SU-DHL-6 (cell line): ENCODE data around the gene ZBTB7B.

Experiments
- H2AFZ ChIP-seq: fragments of 200-600 bp; sonication (generic); 2 replicates; pipeline ENCODE4 v1.6.1; 2014; ENCODE audit warnings: low read depth, mild to moderate bottlenecking, moderate library complexity, mixed read lengths, antibody characterized with exemption, low read length; ENCODE audit not compliant: severe bottlenecking
- H3F3A ChIP-seq: fragments of 200-600 bp; shearing (Covaris generic); 2 replicates; pipeline ENCODE4 v1.6.0; 2016; ENCODE audit warnings: antibody characterized with exemption, mild to moderate bottlenecking; ENCODE audit not compliant: insufficient read depth
- H3K27ac ChIP-seq: fragments of 200-600 bp; sonication (generic); 2 replicates; pipeline ENCODE4 v1.5.1; 2016; ENCODE audit warnings: low read depth, mild to moderate bottlenecking, low read length, moderate library complexity, mixed read lengths
- H3K27me3 ChIP-seq: fragments of 200-600 bp; sonication (generic), shearing (Covaris generic); 2 replicates; pipeline ENCODE4 v1.6.0; 2014; ENCODE audit warnings: mild to moderate bottlenecking, low read length
- H3K36me3 ChIP-seq: fragments of 200-600 bp; sonication (generic); 2 replicates; pipeline ENCODE4 v1.6.1; 2014; ENCODE audit warnings: mild to moderate bottlenecking, low read length, mixed read lengths
- H3K4me2 ChIP-seq: fragments of 300-600, 200-600 bp; shearing (Covaris generic), sonication (generic); 2 replicates; pipeline ENCODE4 v1.6.0; 2014; ENCODE audit warnings: low read length, low read depth, mild to moderate bottlenecking; ENCODE audit not compliant: poor library complexity, severe bottlenecking
- H3K4me3 ChIP-seq: fragments of 200-600 bp; sonication (generic); 2 replicates; pipeline ENCODE4 v1.5.1; 2014; ENCODE audit warnings: antibody characterized with exemption, low read length, mild to moderate bottlenecking, mixed read lengths; ENCODE audit not compliant: insufficient read depth, poor library complexity, severe bottlenecking
- H3K79me2 ChIP-seq: fragments of 200-600 bp; sonication (generic); 2 replicates; pipeline ENCODE4 v1.6.1; 2014; ENCODE audit warnings: mild to moderate bottlenecking, low read length, moderate library complexity; ENCODE audit not compliant: insufficient read depth
- H3K9ac ChIP-seq: fragments of 200-600 bp; sonication (generic); 2 replicates; pipeline ENCODE4 v1.7.0; 2014; ENCODE audit warnings: mild to moderate bottlenecking, low read length
- H3K9me2 ChIP-seq: fragments of 200-600 bp; sonication (generic); replicated peaks from 2 replicates; pipeline ENCODE4 v1.6.1; 2014; ENCODE audit warnings: low read length; ENCODE audit not compliant: insufficient read depth
- H3K9me3 ChIP-seq: fragments of 200-600 bp; sonication (generic); 2 replicates; pipeline ENCODE4 v1.6.1; 2014; ENCODE audit warnings: low read length, mixed read lengths; ENCODE audit not compliant: insufficient read depth
- H4K20me1 ChIP-seq: fragments of 200-600 bp; sonication (generic); 2 replicates; pipeline ENCODE4 v1.6.1; 2014; ENCODE audit warnings: low read depth, mild to moderate bottlenecking, antibody characterized with exemption, low read length, moderate library complexity, mixed read lengths
- EZH2phosphoT487 ChIP-seq: fragments of 200-600 bp; sonication (generic), shearing (Covaris generic); conservative IDR thresholded peaks from 2 replicates; pipeline ENCODE4 v1.6.1; 2018; ENCODE audit warnings: mild to moderate bottlenecking, antibody characterized with exemption, low read length, moderate library complexity, mixed read lengths
- TF ChIP-seq, protein P1 (sequence below): fragments of 200-600 bp; sonication (generic); IDR thresholded peaks from one replicate; pipeline ENCODE4 v1.5.1; 2017; ENCODE audit warnings: antibody characterized with exemption, mild to moderate bottlenecking, low read length, moderate library complexity; ENCODE audit not compliant: insufficient read depth, poor library complexity, severe bottlenecking

ZBTB7B gene

GRCh38 chr1:155026588-155026987, 24.0 kb downstream of the ZBTB7B start:
- no peak for TF ChIP-seq EZH2phosphoT487
- TF ChIP-seq, protein P1, sequence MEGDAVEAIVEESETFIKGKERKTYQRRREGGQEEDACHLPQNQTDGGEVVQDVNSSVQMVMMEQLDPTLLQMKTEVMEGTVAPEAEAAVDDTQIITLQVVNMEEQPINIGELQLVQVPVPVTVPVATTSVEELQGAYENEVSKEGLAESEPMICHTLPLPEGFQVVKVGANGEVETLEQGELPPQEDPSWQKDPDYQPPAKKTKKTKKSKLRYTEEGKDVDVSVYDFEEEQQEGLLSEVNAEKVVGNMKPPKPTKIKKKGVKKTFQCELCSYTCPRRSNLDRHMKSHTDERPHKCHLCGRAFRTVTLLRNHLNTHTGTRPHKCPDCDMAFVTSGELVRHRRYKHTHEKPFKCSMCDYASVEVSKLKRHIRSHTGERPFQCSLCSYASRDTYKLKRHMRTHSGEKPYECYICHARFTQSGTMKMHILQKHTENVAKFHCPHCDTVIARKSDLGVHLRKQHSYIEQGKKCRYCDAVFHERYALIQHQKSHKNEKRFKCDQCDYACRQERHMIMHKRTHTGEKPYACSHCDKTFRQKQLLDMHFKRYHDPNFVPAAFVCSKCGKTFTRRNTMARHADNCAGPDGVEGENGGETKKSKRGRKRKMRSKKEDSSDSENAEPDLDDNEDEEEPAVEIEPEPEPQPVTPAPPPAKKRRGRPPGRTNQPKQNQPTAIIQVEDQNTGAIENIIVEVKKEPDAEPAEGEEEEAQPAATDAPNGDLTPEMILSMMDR = no peak
- no peaks in the 10 kb centered on the region for H3K9me3 ChIP-seq
- no peaks in the 10 kb centered on the region for H3K9me2 ChIP-seq
- no peak overlapping the region for H3K9ac ChIP-seq
- no peak overlapping the region for H3K27ac ChIP-seq
- H3K4me2 ChIP-seq = no peak overlapping the region
- no peaks in the 10 kb centered on the region for H3F3A ChIP-seq
- H3K4me3 ChIP-seq = no peak overlapping the region
- H2AFZ ChIP-seq = no peak overlapping the region
- no peaks in the 10 kb centered on the region for H3K36me3 ChIP-seq
- H3K79me2 ChIP-seq = no peaks in the 10 kb centered on the region
- no peaks in the 10 kb centered on the region for H3K27me3 ChIP-seq
- no peaks in the 10 kb centered on the region for H4K20me1 ChIP-seq

DNA sequence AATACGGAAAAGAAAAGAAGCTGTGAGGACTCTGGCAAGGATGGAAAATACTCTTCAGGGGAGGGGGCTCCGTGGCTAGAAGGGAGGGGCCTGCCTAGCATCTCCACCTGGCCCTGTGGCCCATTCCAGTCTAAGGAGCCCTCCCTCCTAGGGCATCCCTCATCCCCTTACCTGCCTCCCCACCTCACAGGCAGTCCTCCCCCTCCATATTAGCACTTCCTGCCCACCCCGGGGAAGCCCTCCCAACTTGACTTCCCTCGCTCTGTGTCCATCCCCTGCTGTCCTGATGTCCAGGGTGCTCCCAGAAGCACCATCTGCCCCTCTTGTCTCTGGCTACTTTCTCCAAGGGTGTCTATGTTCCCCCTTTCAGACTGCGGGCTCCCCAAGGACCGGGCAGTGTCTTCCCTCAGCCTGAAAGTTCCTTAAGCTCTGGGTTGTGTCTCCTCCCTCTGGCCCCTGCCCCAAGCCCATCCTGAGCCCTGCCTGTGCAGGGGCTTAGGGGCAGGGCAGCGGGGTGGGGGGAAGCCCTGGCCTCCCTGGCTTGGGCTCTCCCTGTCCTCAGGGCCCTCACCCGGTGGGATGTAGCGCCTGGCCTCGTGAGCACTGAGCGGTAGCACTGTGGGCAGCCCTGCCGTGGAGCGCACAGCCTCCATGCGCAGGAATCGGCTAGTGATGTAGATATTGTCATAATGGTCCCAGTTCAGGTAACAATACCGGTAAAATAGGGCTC, 27.1 kb downstream of the ZBTB7B start:
- H3K79me2 ChIP-seq = no peaks in the 10 kb centered on the region
- no peaks in the 10 kb centered on the region for H3F3A ChIP-seq
- TF ChIP-seq, protein P1 = no peak
- no peak for TF ChIP-seq EZH2phosphoT487
- no peaks in the 10 kb centered on the region for H3K9me2 ChIP-seq
- no peaks in the 10 kb centered on the region for H3K9me3 ChIP-seq
- H3K27ac ChIP-seq = no peak overlapping the region
- no peak overlapping the region for H3K9ac ChIP-seq
- H3K4me2 ChIP-seq = no peak overlapping the region
- no peaks in the 10 kb centered on the region for H3K36me3 ChIP-seq
- no peak overlapping the region for H3K4me3 ChIP-seq
- no peaks in the 10 kb centered on the region for H3K27me3 ChIP-seq
- no peaks in the 10 kb centered on the region for H4K20me1 ChIP-seq
- H2AFZ ChIP-seq = no peak overlapping the region

GRCh38 chr1:155030243-155030795, 27.7 kb downstream of the ZBTB7B start:
- H2AFZ ChIP-seq = no peak overlapping the region
- H3K79me2 ChIP-seq = no peaks in the 10 kb centered on the region
- no peaks in the 10 kb centered on the region for H3K9me3 ChIP-seq
- H3K27me3 ChIP-seq = no peaks in the 10 kb centered on the region
- H3K4me3 ChIP-seq = no peak overlapping the region
- H3K9ac ChIP-seq = no peak overlapping the region
- TF ChIP-seq, protein P1 = no peak
- no peak for TF ChIP-seq EZH2phosphoT487
- no peak overlapping the region for H3K27ac ChIP-seq
- H3K36me3 ChIP-seq = no peaks in the 10 kb centered on the region
- no peak overlapping the region for H3K4me2 ChIP-seq
- H3K9me2 ChIP-seq = no peaks in the 10 kb centered on the region
- no peaks in the 10 kb centered on the region for H3F3A ChIP-seq
- no peaks in the 10 kb centered on the region for H4K20me1 ChIP-seq
